IMR-90 (cell line): ENCODE measurements around the gene MAP4K1. TPM values are rescaled to one million over a fixed set of nuclear protein-coding genes. Genes with fewer than 3 reads are reported as not detected.
"Not testable (repeated sequence)": the region's sequence is repeated elsewhere in the genome, so short reads cannot be mapped to it uniquely, and the experiment has no call there.

Experiments used
- ATAC-seq: fragments of 200-7000 bp; cut with Tn5 transposase; 2 replicates; pipeline ENCODE4 v1.9.1; 2020; ENCODE audit warnings: low read depth, mild to moderate bottlenecking, moderate library complexity
- BruUV-seq: library from RNA; stranded (reverse); fragments of 400-500 nt; replicated peaks from 2 replicates; lab custom pipeline; 2021; lab: Mats Ljungman, UMichigan
- CTCF ChIA-PET: fragments of 300-600 bp; formaldehyde crosslinking; extraction: SDS; loops from one replicate; lab custom pipeline; 2021; ENCODE audit warnings: antibody characterized with exemption; lab: Yijun Ruan, JAX
- POLR2A ChIA-PET: fragments of 300-600 bp; sonication (Branson Sonifier 250); formaldehyde crosslinking; loops from one replicate; lab custom pipeline; 2022; ENCODE audit warnings: antibody characterized with exemption; ENCODE audit not compliant: unreplicated experiment; lab: Charles Lee
- DNase-seq: peaks from one replicate; pipeline ENCODE4 v3.0.0; 2013
- H2AFZ ChIP-seq: replicated peaks from 2 replicates; pipeline ENCODE3; 2013; ENCODE audit warnings: low read length, mild to moderate bottlenecking; ENCODE audit not compliant: poor library complexity
- H2AK5ac ChIP-seq: 2 replicates; pipeline ENCODE4 v1.6.1; 2013; ENCODE audit warnings: low read depth, low read length, inconsistent platforms
- H2AK9ac ChIP-seq: replicated peaks from 2 replicates; pipeline ENCODE3; 2013; ENCODE audit warnings: mild to moderate bottlenecking, low read depth, low read length, moderate library complexity; ENCODE audit not compliant: poor library complexity
- H2BK120ac ChIP-seq: 2 replicates; pipeline ENCODE4 v1.6.1; 2013; ENCODE audit warnings: low read depth, low read length, inconsistent platforms
- H2BK15ac ChIP-seq: 3 replicates; pipeline ENCODE4 v1.6.1; 2013; ENCODE audit warnings: low read depth, low read length, inconsistent platforms
- H2BK20ac ChIP-seq: 2 replicates; pipeline ENCODE4 v1.6.1; 2013; ENCODE audit warnings: low read depth, mild to moderate bottlenecking, inconsistent platforms, low read length, moderate library complexity
- H2BK5ac ChIP-seq: 2 replicates; pipeline ENCODE4 v1.6.1; 2013; ENCODE audit warnings: mild to moderate bottlenecking, low read depth, low read length, inconsistent platforms; ENCODE audit not compliant: poor library complexity, severe bottlenecking
- H3K14ac ChIP-seq: replicated peaks from 2 replicates; pipeline ENCODE4 v1.6.1; 2013; ENCODE audit warnings: low read depth, low read length, inconsistent platforms
- H3K18ac ChIP-seq: 2 replicates; pipeline ENCODE4 v1.6.1; 2013; ENCODE audit warnings: low read depth, low read length, control low read depth
- H3K23ac ChIP-seq: 2 replicates; pipeline ENCODE4 v1.6.1; 2013; ENCODE audit warnings: low read depth, low read length, inconsistent platforms
- H3K27ac ChIP-seq: 2 replicates; pipeline ENCODE4 v1.5.1; 2013; ENCODE audit warnings: mild to moderate bottlenecking, control low read depth, low read length; ENCODE audit not compliant: insufficient read depth
- H3K27me3 ChIP-seq: 2 replicates; pipeline ENCODE4 v1.6.1; 2013; ENCODE audit warnings: low read length; ENCODE audit not compliant: control insufficient read depth, insufficient read depth
- H3K36me3 ChIP-seq: 2 replicates; pipeline ENCODE4 v1.6.1; 2013; ENCODE audit warnings: low read length, mixed read lengths; ENCODE audit not compliant: control insufficient read depth, insufficient read depth
- H3K4ac ChIP-seq: 2 replicates; pipeline ENCODE4 v1.6.1; 2013; ENCODE audit warnings: low read depth, low read length, inconsistent platforms
- H3K4me1 ChIP-seq: 2 replicates; pipeline ENCODE4 v1.6.1; 2013; ENCODE audit warnings: low read length, mixed read lengths; ENCODE audit not compliant: control insufficient read depth, insufficient read depth
- H3K4me2 ChIP-seq: 2 replicates; pipeline ENCODE4 v1.6.1; 2013; ENCODE audit warnings: low read depth, mild to moderate bottlenecking, control low read depth, low read length, moderate library complexity
- H3K4me3 ChIP-seq: 2 replicates; pipeline ENCODE4 v1.5.1; 2013; ENCODE audit warnings: low read depth, mild to moderate bottlenecking, control low read depth, low read length, moderate library complexity; ENCODE audit not compliant: insufficient read depth
- H3K56ac ChIP-seq: 2 replicates; pipeline ENCODE4 v1.6.1; 2013; ENCODE audit warnings: low read length, inconsistent platforms; ENCODE audit not compliant: insufficient read depth; ENCODE audit errors: extremely low read depth
- H3K79me1 ChIP-seq, 2 experiments: 2 replicates each; pipeline ENCODE4 v1.6.1; 2013; ENCODE audit warnings: low read length in 2 of 2, inconsistent platforms in 1 of 2, low read depth in 1 of 2
- H3K9ac ChIP-seq: 2 replicates; pipeline ENCODE4 v1.6.1; 2013; ENCODE audit warnings: low read depth, low read length, control low read depth
- H3K9me1 ChIP-seq: 2 replicates; pipeline ENCODE4 v1.6.1; 2013; ENCODE audit warnings: low read length, inconsistent platforms; ENCODE audit not compliant: insufficient read depth
- H3K9me3 ChIP-seq: 2 replicates; pipeline ENCODE4 v1.6.1; 2013; ENCODE audit warnings: low read length; ENCODE audit not compliant: control insufficient read depth, insufficient read depth
- H4K20me1 ChIP-seq: 2 replicates; pipeline ENCODE4 v1.6.1; 2013; ENCODE audit warnings: low read length, inconsistent platforms; ENCODE audit not compliant: insufficient read depth
- H4K5ac ChIP-seq: 2 replicates; pipeline ENCODE4 v1.6.1; 2013; ENCODE audit warnings: mild to moderate bottlenecking, low read depth, low read length, control low read depth
- H4K8ac ChIP-seq, 2 experiments: 2 replicates each; pipeline ENCODE4 v1.6.1; 2013; ENCODE audit warnings: low read depth in 2 of 2, low read length in 2 of 2, control low read depth in 1 of 2, inconsistent platforms in 1 of 2
- H4K91ac ChIP-seq: 2 replicates; pipeline ENCODE4 v1.6.1; 2013; ENCODE audit warnings: low read depth, low read length, inconsistent platforms; ENCODE audit not compliant: insufficient read depth
- WGBS, 2 experiments: methylation state at CpG; one replicate each; pipeline versions ENCODE4 v1.1.5 to v1.1.7; 2013; ENCODE audit warnings: missing lambda C conversion rate in 2 of 2; ENCODE audit not compliant: insufficient read length in 1 of 2; ENCODE audit errors: extremely low coverage in 2 of 2; 5-methylcytosine and 5-hydroxymethylcytosine counted together
- dilution Hi-C: fragments of 300-500 bp; cut with HindIII; formaldehyde crosslinking; loops from one replicate; pipeline ENCODE4 v1.14.3; 2018; ENCODE audit warnings: low sequenced_read_pairs; ENCODE audit not compliant: unreplicated experiment
- in situ Hi-C: fragments of 300-500 bp; cut with MboI; formaldehyde crosslinking; loops from 3 replicates; pipeline ENCODE4 v1.14.3; 2019; ENCODE audit warnings: low sequenced_read_pairs, inconsistent platforms, mixed read lengths
- intact Hi-C: fragments of 100-400 bp; cut with micrococcal nuclease; formaldehyde crosslinking; loops from 2 replicates; pipeline ENCODE4 v1.10.0; 2022
- polyA plus RNA-seq, 3 experiments: library from polyadenylated mRNA; depleted of rRNA; stranded (reverse); fragments of >200 nt; gene quantifications; 2 replicates each; pipeline ENCODE4 v1.2.3, GENCODE V29; 2012; ENCODE audit warnings: low replicate concordance in 1 of 3
- total RNA-seq: library from RNA; depleted of rRNA; stranded (reverse); fragments of >200 nt; gene quantifications from 2 replicates; pipeline ENCODE4 v1.2.3, GENCODE V29; 2012

The MAP4K1 gene
- total and polyA plus RNA-seq, 2 of the 4 experiments (the other 2 are of a cell fraction) = 0.22 TPM; not detected in 1

- H2AFZ ChIP-seq, in situ Hi-C loops, intact Hi-C loops, H3K56ac ChIP-seq, H3K4ac ChIP-seq, H2BK5ac ChIP-seq, H4K91ac ChIP-seq, H3K4me3 ChIP-seq, H4K8ac ChIP-seq, H3K4me1 ChIP-seq, H3K9ac ChIP-seq, CTCF ChIA-PET, H3K4me2 ChIP-seq, H3K18ac ChIP-seq, H4K20me1 ChIP-seq, H3K9me1 ChIP-seq, H2AK9ac ChIP-seq, BruUV-seq, H3K27ac ChIP-seq, H3K27me3 ChIP-seq, H3K14ac ChIP-seq, H3K9me3 ChIP-seq, H2BK120ac ChIP-seq, H3K23ac ChIP-seq, H4K5ac ChIP-seq, DNase-seq, H2AK5ac ChIP-seq, H2BK20ac ChIP-seq, ATAC-seq, H3K36me3 ChIP-seq, H3K79me1 ChIP-seq, dilution Hi-C loops, H2BK15ac ChIP-seq: not testable (repeated sequence)
- WGBS, 2 experiments = no CpG with 5 or more reads among the region's 1 CpG
- POLR2A ChIA-PET = interaction anchor here (0.6 kb wide), 1 partner anchor 403 kb away, joined by 5 read pairs; no protein-coding TSS in a partner anchor
These were observed 64.5 kb downstream of the MAP4K1 start for GRCh38 chr19:38553239-38553638.
